ENCODE measurements around the gene ID1.

The ID1 gene

GRCh38 chr20:31572042-31572700 lies 32.9 kb upstream of the ID1 start:
- Histone ChIP-seq H3K9me3 (replicated peaks in 1 of 2; ENCODE audit: control insufficient read depth in 2 of 2, insufficient read depth in 1 of 2, low read depth in 1 of 2, low read length in 2 of 2) (no peaks in the 10 kb centered on the region), H3K36me3 (replicated peaks in 1 of 2; ENCODE audit: control insufficient read depth in 2 of 2, insufficient read depth in 2 of 2, low read length in 2 of 2) (peaks cover 3 to 25% of the 10 kb centered on the region in 2 donors), H3K27ac (replicated peaks; ENCODE audit: low read length) (peak overlapping the region; percentile 91), H2AFZ (ENCODE audit: low read length) (peak overlapping the region; percentile 83), H2BK15ac (ENCODE audit: low read length) (peak overlapping the region; percentile 8), H3K4ac (ENCODE audit: low read length) (peak overlapping the region; percentile 86), H3K4me1 (ENCODE audit: control insufficient read depth in 2 of 2, insufficient read depth in 1 of 2, low read depth in 1 of 2, low read length in 2 of 2) (peaks cover 8% of the 10 kb centered on the region in 2 donors), H3K9ac (ENCODE audit: low read depth, low read length, poor library complexity) (peak overlapping the region; percentile 83), H2BK12ac (ENCODE audit: low read length) (no peak overlapping the region), H3K18ac (ENCODE audit: low read length) (peak overlapping the region; percentile 95), H4K8ac (ENCODE audit: low read depth, low read length) (no peak overlapping the region), H2BK5ac (ENCODE audit: low read length) (peak overlapping the region; percentile 85), H3K79me1 (ENCODE audit: low read depth, low read length) (no peaks in the 10 kb centered on the region), H2BK120ac (ENCODE audit: low read depth, low read length) (no peak overlapping the region), H3K27me3 (ENCODE audit: control insufficient read depth in 3 of 3, insufficient read depth in 3 of 3, low read depth in 1 of 3, low read length in 3 of 3) (no peaks in the 10 kb centered on the region), H4K91ac (ENCODE audit: low read depth, low read length, poor library complexity) (no peak overlapping the region), H3K4me2 (ENCODE audit: insufficient read depth, low read length, poor library complexity, severe bottlenecking) (peak overlapping the region; percentile 82), H2AK5ac (ENCODE audit: low read depth, low read length) (peak overlapping the region; percentile 85), H3K4me3 (ENCODE audit: low read length in 2 of 2) (peak overlapping the region; percentile 39 to 51), H3K23ac (ENCODE audit: low read depth, low read length, poor library complexity) (peak overlapping the region; percentile 100), H3K14ac (ENCODE audit: low read length) (peak overlapping the region; percentile 77)
- WGBS, 2 donors (ENCODE audit: extremely low coverage in 2 of 2, insufficient read length in 2 of 2, insufficient replicate concordance in 1 of 2): no CpG with 5 or more reads among the region's 17 CpGs
- DNase-seq (ENCODE audit: low spot score): no peak

DNA sequence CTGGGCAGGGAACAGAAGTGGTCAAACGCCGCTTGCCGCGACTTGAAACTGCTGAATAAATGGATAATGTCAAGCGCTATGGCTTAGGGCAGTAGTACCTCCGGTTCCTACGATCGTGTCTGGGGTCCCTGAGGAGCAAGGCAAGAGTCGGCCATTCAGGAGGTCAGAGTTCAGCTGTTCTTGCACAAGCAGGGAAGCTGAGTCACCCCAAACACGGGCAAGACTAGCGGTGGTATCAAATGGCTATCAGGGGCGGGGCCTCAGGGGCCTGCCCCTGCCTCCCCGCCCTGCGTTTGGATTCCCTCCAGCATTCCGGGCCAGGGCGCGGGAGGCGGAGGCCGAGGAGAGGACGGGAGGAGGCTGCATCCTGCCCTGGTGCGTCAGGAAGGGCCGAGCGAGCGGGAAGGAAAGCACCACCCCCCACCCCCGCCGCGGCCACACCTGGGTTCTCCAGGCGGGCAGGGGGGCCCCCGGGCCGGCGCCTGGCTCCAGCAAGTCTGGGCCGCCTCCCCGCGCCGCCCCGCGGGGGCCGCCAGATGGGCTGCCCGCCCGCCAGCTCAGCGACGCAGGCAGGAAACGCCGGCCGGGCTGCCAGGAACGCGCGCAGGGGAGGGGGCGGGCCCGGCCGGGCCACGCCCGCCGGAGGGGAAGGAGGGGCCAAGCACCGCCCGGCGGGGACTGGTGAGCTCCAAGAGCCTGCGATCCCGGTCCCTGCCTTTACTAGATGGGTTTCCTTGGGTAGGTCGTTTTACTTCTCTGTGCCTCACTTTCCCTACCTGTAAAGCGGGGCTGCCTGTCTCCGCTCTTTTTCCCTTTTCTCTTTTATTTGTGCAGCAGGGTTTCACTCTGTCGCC lies 32.2 kb upstream of the ID1 start:
- no peak overlapping the region for H2BK12ac ChIP-seq (ENCODE audit: low read length)
- H3K4me1 ChIP-seq (ENCODE audit: control insufficient read depth in 2 of 2, insufficient read depth in 1 of 2, low read depth in 1 of 2, low read length in 2 of 2): peaks cover 8% of the 10 kb centered on the region in 2 donors
- H2BK15ac ChIP-seq (ENCODE audit: low read length): peak overlapping the region; percentile 23
- DNase-seq (ENCODE audit: low spot score): peak; percentile 91
- H4K8ac ChIP-seq (ENCODE audit: low read depth, low read length): no peak overlapping the region
- H2AK5ac ChIP-seq (ENCODE audit: low read depth, low read length): peak overlapping the region; percentile 85
- peaks cover 3 to 19% of the 10 kb centered on the region in 2 donors for H3K36me3 ChIP-seq (replicated peaks in 1 of 2; ENCODE audit: control insufficient read depth in 2 of 2, insufficient read depth in 2 of 2, low read length in 2 of 2)
- H3K18ac ChIP-seq (ENCODE audit: low read length): peak overlapping the region; percentile 95
- H2AFZ ChIP-seq (ENCODE audit: low read length): peak overlapping the region; percentile 83
- peak overlapping the region; percentile 51 to 75 for H3K4me3 ChIP-seq (ENCODE audit: low read length in 2 of 2)
- H3K4me2 ChIP-seq (ENCODE audit: insufficient read depth, low read length, poor library complexity, severe bottlenecking): peak overlapping the region; percentile 82
- no CpG with 5 or more reads among the region's 63 CpGs for WGBS, 2 donors (ENCODE audit: extremely low coverage in 2 of 2, insufficient read length in 2 of 2, insufficient replicate concordance in 1 of 2)
- H2BK120ac ChIP-seq (ENCODE audit: low read depth, low read length): no peak overlapping the region
- H3K79me1 ChIP-seq (ENCODE audit: low read depth, low read length): no peaks in the 10 kb centered on the region
- peak overlapping the region; percentile 86 for H3K4ac ChIP-seq (ENCODE audit: low read length)
- peak overlapping the region; percentile 84 for H3K9ac ChIP-seq (ENCODE audit: low read depth, low read length, poor library complexity)
- H3K27ac ChIP-seq (replicated peaks; ENCODE audit: low read length): peak overlapping the region; percentile 91
- no peak overlapping the region for H4K91ac ChIP-seq (ENCODE audit: low read depth, low read length, poor library complexity)
- peak overlapping the region; percentile 100 for H3K23ac ChIP-seq (ENCODE audit: low read depth, low read length, poor library complexity)
- peak overlapping the region; percentile 77 for H3K14ac ChIP-seq (ENCODE audit: low read length)
- H3K27me3 ChIP-seq (ENCODE audit: control insufficient read depth in 3 of 3, insufficient read depth in 3 of 3, low read depth in 1 of 3, low read length in 3 of 3): no peaks in the 10 kb centered on the region
- no peaks in the 10 kb centered on the region for H3K9me3 ChIP-seq (replicated peaks in 1 of 2; ENCODE audit: control insufficient read depth in 2 of 2, insufficient read depth in 1 of 2, low read depth in 1 of 2, low read length in 2 of 2)
- H2BK5ac ChIP-seq (ENCODE audit: low read length): peak overlapping the region; percentile 85

GRCh38 chr20:31573555-31574321 lies 31.4 kb upstream of the ID1 start:
- H3K27ac ChIP-seq (replicated peaks; ENCODE audit: low read length): peak overlapping the region; percentile 91
- peak overlapping the region; percentile 23 for H2BK15ac ChIP-seq (ENCODE audit: low read length)
- no peaks in the 10 kb centered on the region for H3K27me3 ChIP-seq (ENCODE audit: control insufficient read depth in 3 of 3, insufficient read depth in 3 of 3, low read depth in 1 of 3, low read length in 3 of 3)
- WGBS, 2 donors (ENCODE audit: extremely low coverage in 2 of 2, insufficient read length in 2 of 2, insufficient replicate concordance in 1 of 2): no CpG with 5 or more reads among the region's 19 CpGs
- H3K4me1 ChIP-seq (ENCODE audit: control insufficient read depth in 2 of 2, insufficient read depth in 1 of 2, low read depth in 1 of 2, low read length in 2 of 2): peaks cover 8% of the 10 kb centered on the region in 2 donors
- no peaks in the 10 kb centered on the region for H3K9me3 ChIP-seq (replicated peaks in 1 of 2; ENCODE audit: control insufficient read depth in 2 of 2, insufficient read depth in 1 of 2, low read depth in 1 of 2, low read length in 2 of 2)
- no peak for DNase-seq (ENCODE audit: low spot score)
- H3K4me2 ChIP-seq (ENCODE audit: insufficient read depth, low read length, poor library complexity, severe bottlenecking): peak overlapping the region; percentile 82
- H3K18ac ChIP-seq (ENCODE audit: low read length): peak overlapping the region; percentile 20
- no peak overlapping the region for H3K4ac ChIP-seq (ENCODE audit: low read length)
- H4K91ac ChIP-seq (ENCODE audit: low read depth, low read length, poor library complexity): no peak overlapping the region
- H3K79me1 ChIP-seq (ENCODE audit: low read depth, low read length): no peaks in the 10 kb centered on the region
- H2BK120ac ChIP-seq (ENCODE audit: low read depth, low read length): no peak overlapping the region
- peak overlapping the region; percentile 51 to 74 for H3K4me3 ChIP-seq (ENCODE audit: low read length in 2 of 2)
- no peak overlapping the region for H3K14ac ChIP-seq (ENCODE audit: low read length)
- peaks cover 3 to 14% of the 10 kb centered on the region in 2 donors for H3K36me3 ChIP-seq (replicated peaks in 1 of 2; ENCODE audit: control insufficient read depth in 2 of 2, insufficient read depth in 2 of 2, low read length in 2 of 2)
- peak overlapping the region; percentile 67 for H3K9ac ChIP-seq (ENCODE audit: low read depth, low read length, poor library complexity)
- H2AFZ ChIP-seq (ENCODE audit: low read length): peak overlapping the region; percentile 83
- H2AK5ac ChIP-seq (ENCODE audit: low read depth, low read length): no peak overlapping the region
- no peak overlapping the region for H2BK12ac ChIP-seq (ENCODE audit: low read length)
- H2BK5ac ChIP-seq (ENCODE audit: low read length): no peak overlapping the region
- peak overlapping the region; percentile 100 for H3K23ac ChIP-seq (ENCODE audit: low read depth, low read length, poor library complexity)
- no peak overlapping the region for H4K8ac ChIP-seq (ENCODE audit: low read depth, low read length)

Measured in neuronal stem cell (in vitro differentiated cells).